ENCODE data around the gene ARMH2. TPM values are rescaled to one million over a fixed set of nuclear protein-coding genes. Genes with fewer than 3 reads are reported as not detected.

The ARMH2 gene
- total and polyA plus RNA-seq, 2 experiments from 2014 or later, result not detected

- TF ChIP-seq, protein P1, sequence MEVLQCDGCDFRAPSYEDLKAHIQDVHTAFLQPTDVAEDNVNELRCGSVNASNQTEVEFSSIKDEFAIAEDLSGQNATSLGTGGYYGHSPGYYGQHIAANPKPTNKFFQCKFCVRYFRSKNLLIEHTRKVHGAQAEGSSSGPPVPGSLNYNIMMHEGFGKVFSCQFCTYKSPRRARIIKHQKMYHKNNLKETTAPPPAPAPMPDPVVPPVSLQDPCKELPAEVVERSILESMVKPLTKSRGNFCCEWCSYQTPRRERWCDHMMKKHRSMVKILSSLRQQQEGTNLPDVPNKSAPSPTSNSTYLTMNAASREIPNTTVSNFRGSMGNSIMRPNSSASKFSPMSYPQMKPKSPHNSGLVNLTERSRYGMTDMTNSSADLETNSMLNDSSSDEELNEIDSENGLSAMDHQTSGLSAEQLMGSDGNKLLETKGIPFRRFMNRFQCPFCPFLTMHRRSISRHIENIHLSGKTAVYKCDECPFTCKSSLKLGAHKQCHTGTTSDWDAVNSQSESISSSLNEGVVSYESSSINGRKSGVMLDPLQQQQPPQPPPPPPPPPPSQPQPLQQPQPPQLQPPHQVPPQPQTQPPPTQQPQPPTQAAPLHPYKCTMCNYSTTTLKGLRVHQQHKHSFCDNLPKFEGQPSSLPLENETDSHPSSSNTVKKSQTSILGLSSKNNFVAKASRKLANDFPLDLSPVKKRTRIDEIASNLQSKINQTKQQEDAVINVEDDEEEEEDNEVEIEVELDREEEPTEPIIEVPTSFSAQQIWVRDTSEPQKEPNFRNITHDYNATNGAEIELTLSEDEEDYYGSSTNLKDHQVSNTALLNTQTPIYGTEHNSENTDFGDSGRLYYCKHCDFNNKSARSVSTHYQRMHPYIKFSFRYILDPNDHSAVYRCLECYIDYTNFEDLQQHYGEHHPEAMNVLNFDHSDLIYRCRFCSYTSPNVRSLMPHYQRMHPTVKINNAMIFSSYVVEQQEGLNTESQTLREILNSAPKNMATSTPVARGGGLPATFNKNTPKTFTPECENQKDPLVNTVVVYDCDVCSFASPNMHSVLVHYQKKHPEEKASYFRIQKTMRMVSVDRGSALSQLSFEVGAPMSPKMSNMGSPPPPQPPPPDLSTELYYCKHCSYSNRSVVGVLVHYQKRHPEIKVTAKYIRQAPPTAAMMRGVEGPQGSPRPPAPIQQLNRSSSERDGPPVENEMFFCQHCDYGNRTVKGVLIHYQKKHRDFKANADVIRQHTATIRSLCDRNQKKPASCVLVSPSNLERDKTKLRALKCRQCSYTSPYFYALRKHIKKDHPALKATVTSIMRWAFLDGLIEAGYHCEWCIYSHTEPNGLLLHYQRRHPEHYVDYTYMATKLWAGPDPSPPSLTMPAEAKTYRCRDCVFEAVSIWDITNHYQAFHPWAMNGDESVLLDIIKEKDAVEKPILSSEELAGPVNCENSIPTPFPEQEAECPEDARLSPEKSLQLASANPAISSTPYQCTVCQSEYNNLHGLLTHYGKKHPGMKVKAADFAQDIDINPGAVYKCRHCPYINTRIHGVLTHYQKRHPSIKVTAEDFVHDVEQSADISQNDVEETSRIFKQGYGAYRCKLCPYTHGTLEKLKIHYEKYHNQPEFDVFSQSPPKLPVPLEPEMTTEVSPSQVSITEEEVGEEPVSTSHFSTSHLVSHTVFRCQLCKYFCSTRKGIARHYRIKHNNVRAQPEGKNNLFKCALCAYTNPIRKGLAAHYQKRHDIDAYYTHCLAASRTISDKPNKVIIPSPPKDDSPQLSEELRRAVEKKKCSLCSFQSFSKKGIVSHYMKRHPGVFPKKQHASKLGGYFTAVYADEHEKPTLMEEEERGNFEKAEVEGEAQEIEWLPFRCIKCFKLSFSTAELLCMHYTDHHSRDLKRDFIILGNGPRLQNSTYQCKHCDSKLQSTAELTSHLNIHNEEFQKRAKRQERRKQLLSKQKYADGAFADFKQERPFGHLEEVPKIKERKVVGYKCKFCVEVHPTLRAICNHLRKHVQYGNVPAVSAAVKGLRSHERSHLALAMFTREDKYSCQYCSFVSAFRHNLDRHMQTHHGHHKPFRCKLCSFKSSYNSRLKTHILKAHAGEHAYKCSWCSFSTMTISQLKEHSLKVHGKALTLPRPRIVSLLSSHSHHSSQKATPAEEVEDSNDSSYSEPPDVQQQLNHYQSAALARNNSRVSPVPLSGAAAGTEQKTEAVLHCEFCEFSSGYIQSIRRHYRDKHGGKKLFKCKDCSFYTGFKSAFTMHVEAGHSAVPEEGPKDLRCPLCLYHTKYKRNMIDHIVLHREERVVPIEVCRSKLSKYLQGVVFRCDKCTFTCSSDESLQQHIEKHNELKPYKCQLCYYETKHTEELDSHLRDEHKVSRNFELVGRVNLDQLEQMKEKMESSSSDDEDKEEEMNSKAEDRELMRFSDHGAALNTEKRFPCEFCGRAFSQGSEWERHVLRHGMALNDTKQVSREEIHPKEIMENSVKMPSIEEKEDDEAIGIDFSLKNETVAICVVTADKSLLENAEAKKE (CRISPR knock-in tag; IDR thresholded peaks at IDR 0.05), result no peak
These were observed 36.9 kb downstream of the ARMH2 start (continued) for GRCh38 chr6:24761851-24762250.

DNA sequence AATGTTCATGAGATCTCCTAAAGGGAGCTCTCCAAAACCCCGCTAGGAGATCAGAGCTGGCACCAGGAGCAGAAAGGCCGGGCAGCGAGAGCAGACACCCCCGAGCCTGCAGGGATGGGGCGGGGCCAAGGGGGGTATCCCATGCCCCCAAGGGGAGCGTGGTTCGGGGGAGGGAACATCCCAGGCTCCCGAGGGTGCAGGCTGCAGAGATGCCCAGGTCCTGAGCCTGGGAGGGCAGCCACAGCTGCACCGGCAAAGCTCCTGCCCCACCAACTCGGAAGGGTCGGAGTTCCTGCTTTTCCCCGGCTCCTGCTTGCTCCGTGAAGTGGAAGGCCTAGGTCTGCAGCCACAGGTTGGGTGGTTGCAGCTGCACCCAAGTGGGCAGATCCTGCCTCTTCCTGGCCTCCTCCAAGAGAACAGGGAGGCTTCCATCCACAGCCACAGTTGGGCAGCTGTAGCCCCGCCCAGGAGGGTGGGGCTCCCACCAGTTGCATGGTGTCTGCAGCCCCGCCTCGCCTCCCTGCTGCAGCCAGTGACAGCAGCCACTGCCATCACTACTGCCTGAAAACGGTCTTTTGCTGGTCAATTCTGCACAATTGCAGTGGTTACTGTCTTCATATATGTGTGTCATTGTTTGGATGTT lies 37.4 kb downstream of the ARMH2 start:
- Mint-ChIP-seq H3K4me1 (peaks cover 5% of the 10 kb centered on the region; the same call in 2 of the 3 replicates), H3K9me3 (no peaks in the 10 kb centered on the region), H3K36me3 (ENCODE audit: low read depth) (no peaks in the 10 kb centered on the region; the same call in 2 of the 3 replicates), H3K4me3 (no peak overlapping the region; the same call in 2 of the 3 replicates), H3K27ac (no peak overlapping the region), H3K27me3 (ENCODE audit: insufficient read depth, low read depth, poor library complexity) (peaks cover 2% of the 10 kb centered on the region)
- peaks cover 4% of the 10 kb centered on the region; the same call in 1 of the 2 replicates for H3K4me1 ChIP-seq (ENCODE audit: insufficient read depth)
- ATAC-seq, result peak; percentile 99
- no peak overlapping the region for H3K4me3 ChIP-seq
- H3K36me3 ChIP-seq (ENCODE audit: insufficient read depth), result no peaks in the 10 kb centered on the region
- H3K27ac ChIP-seq (ENCODE audit: low read depth), result no peak overlapping the region
- peak overlapping the region; percentile 85 for H2AFZ ChIP-seq
- no peaks in the 10 kb centered on the region for H4K20me1 ChIP-seq (replicated peaks; ENCODE audit: insufficient read depth)
- no peaks in the 10 kb centered on the region for H3K27me3 ChIP-seq (ENCODE audit: insufficient read depth)
- H3K4me2 ChIP-seq, result no peak overlapping the region
- DNase-seq (ENCODE audit: low spot score), result peak; percentile 54
- TF ChIP-seq CREB1 (CRISPR knock-in tag; IDR thresholded peaks at IDR 0.05; ENCODE audit: low read depth) (no peak), EZH2 (IDR thresholded peaks at IDR 0.05; ENCODE audit: low read depth, unreplicated experiment) (no peak)
- H3K9me2 ChIP-seq (ENCODE audit: insufficient read depth), result peaks cover 4% of the 10 kb centered on the region
- H3F3A ChIP-seq (replicated peaks; ENCODE audit: low read depth), result no peaks in the 10 kb centered on the region
- H3K79me2 ChIP-seq (replicated peaks; ENCODE audit: insufficient read depth), result no peaks in the 10 kb centered on the region

Measured in GM23338 (cell line).